Measurements from ENCODE around the gene EIF3J. TPM values are rescaled to one million over a fixed set of nuclear protein-coding genes. Genes with fewer than 3 reads are reported as not detected.

The EIF3J gene
- total and polyA plus RNA-seq, 2 donors from 2014 or later = 49.8 to 69.1 TPM

- DNase-seq (no peak), FAIRE-seq (no peak)
- intact Hi-C loops (cut with DNase I) = no loop called here
- Histone ChIP-seq H3K27ac (ENCODE audit: low read depth in 2 of 2, low read length in 2 of 2) (no peak overlapping the region), H3K9ac (ENCODE audit: low read length in 3 of 3) (no peak overlapping the region), H3K36me3 (ENCODE audit: control insufficient read depth in 2 of 3, insufficient read depth in 3 of 3, low read length in 3 of 3) (peaks cover 0 to 23% (median 13%) of the 10 kb centered on the region in 3 donors), H3K9me3 (ENCODE audit: control insufficient read depth in 2 of 3, insufficient read depth in 1 of 3, low read length in 3 of 3) (no peaks in the 10 kb centered on the region), H3K4me3 (ENCODE audit: low read length in 3 of 3) (no peak overlapping the region), H3K4me1 (ENCODE audit: control insufficient read depth in 2 of 3, insufficient read depth in 2 of 3, low read depth in 1 of 3, low read length in 3 of 3) (no peaks in the 10 kb centered on the region), H3K27me3 (ENCODE audit: control insufficient read depth, insufficient read depth, low read length) (no peaks in the 10 kb centered on the region)
- TF ChIP-seq, protein P1, sequence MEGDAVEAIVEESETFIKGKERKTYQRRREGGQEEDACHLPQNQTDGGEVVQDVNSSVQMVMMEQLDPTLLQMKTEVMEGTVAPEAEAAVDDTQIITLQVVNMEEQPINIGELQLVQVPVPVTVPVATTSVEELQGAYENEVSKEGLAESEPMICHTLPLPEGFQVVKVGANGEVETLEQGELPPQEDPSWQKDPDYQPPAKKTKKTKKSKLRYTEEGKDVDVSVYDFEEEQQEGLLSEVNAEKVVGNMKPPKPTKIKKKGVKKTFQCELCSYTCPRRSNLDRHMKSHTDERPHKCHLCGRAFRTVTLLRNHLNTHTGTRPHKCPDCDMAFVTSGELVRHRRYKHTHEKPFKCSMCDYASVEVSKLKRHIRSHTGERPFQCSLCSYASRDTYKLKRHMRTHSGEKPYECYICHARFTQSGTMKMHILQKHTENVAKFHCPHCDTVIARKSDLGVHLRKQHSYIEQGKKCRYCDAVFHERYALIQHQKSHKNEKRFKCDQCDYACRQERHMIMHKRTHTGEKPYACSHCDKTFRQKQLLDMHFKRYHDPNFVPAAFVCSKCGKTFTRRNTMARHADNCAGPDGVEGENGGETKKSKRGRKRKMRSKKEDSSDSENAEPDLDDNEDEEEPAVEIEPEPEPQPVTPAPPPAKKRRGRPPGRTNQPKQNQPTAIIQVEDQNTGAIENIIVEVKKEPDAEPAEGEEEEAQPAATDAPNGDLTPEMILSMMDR (IDR thresholded peaks at IDR 0.05; ENCODE audit: borderline replicate concordance, extremely low read depth, insufficient read depth) = no peak
Measured at GRCh38 chr15:44580105-44580504, 43.2 kb downstream of the EIF3J start.

GRCh38 chr15:44584162-44584749 lies 47.3 kb downstream of the EIF3J start:
- peak in 1 of 5 donors; percentile 24 for DNase-seq
- H3K4me1 ChIP-seq (ENCODE audit: control insufficient read depth in 2 of 3, insufficient read depth in 2 of 3, low read depth in 1 of 3, low read length in 3 of 3) = no peaks in the 10 kb centered on the region
- no peak overlapping the region for H3K4me3 ChIP-seq (ENCODE audit: low read length in 3 of 3)
- H3K9ac ChIP-seq (ENCODE audit: low read length in 3 of 3) = no peak overlapping the region
- H3K27me3 ChIP-seq (ENCODE audit: control insufficient read depth, insufficient read depth, low read length) = no peaks in the 10 kb centered on the region
- peaks cover 3 to 38% (median 20%) of the 10 kb centered on the region in 3 donors for H3K36me3 ChIP-seq (ENCODE audit: control insufficient read depth in 2 of 3, insufficient read depth in 3 of 3, low read length in 3 of 3)
- H3K27ac ChIP-seq (ENCODE audit: low read depth in 2 of 2, low read length in 2 of 2) = no peak overlapping the region
- no peak for FAIRE-seq
- TF ChIP-seq, protein P1 (IDR thresholded peaks at IDR 0.05; ENCODE audit: borderline replicate concordance, extremely low read depth, insufficient read depth) = peak; percentile 9
- no peaks in the 10 kb centered on the region for H3K9me3 ChIP-seq (ENCODE audit: control insufficient read depth in 2 of 3, insufficient read depth in 1 of 3, low read length in 3 of 3)
- intact Hi-C loops (cut with DNase I) = no loop called here

- no peak for DNase-seq
- Histone ChIP-seq H3K27me3 (ENCODE audit: control insufficient read depth, insufficient read depth, low read length) (no peaks in the 10 kb centered on the region), H3K9ac (ENCODE audit: low read length in 3 of 3) (no peak overlapping the region), H3K27ac (ENCODE audit: low read depth in 2 of 2, low read length in 2 of 2) (no peak overlapping the region), H3K9me3 (ENCODE audit: control insufficient read depth in 2 of 3, insufficient read depth in 1 of 3, low read length in 3 of 3) (no peaks in the 10 kb centered on the region), H3K4me1 (ENCODE audit: control insufficient read depth in 2 of 3, insufficient read depth in 2 of 3, low read depth in 1 of 3, low read length in 3 of 3) (no peaks in the 10 kb centered on the region), H3K4me3 (ENCODE audit: low read length in 3 of 3) (no peak overlapping the region), H3K36me3 (ENCODE audit: control insufficient read depth in 2 of 3, insufficient read depth in 3 of 3, low read length in 3 of 3) (peaks cover 6 to 43% (median 29%) of the 10 kb centered on the region in 3 donors)
- intact Hi-C loops (cut with DNase I) = no loop called here
- FAIRE-seq = no peak
- TF ChIP-seq, protein P1 (IDR thresholded peaks at IDR 0.05; ENCODE audit: borderline replicate concordance, extremely low read depth, insufficient read depth) = no peak
Measured at GRCh38 chr15:44585633-44586032, 48.7 kb downstream of the EIF3J start.

- H3K27me3 ChIP-seq (ENCODE audit: control insufficient read depth, insufficient read depth, low read length) = no peaks in the 10 kb centered on the region
- H3K9ac ChIP-seq (ENCODE audit: low read length in 3 of 3) = no peak overlapping the region
- FAIRE-seq (no peak), DNase-seq (no peak)
- H3K9me3 ChIP-seq (ENCODE audit: control insufficient read depth in 2 of 3, insufficient read depth in 1 of 3, low read length in 3 of 3) = no peaks in the 10 kb centered on the region
- no peaks in the 10 kb centered on the region for H3K4me1 ChIP-seq (ENCODE audit: control insufficient read depth in 2 of 3, insufficient read depth in 2 of 3, low read depth in 1 of 3, low read length in 3 of 3)
- no peak overlapping the region for H3K4me3 ChIP-seq (ENCODE audit: low read length in 3 of 3)
- no peak overlapping the region for H3K27ac ChIP-seq (ENCODE audit: low read depth in 2 of 2, low read length in 2 of 2)
- TF ChIP-seq, protein P1 (IDR thresholded peaks at IDR 0.05; ENCODE audit: borderline replicate concordance, extremely low read depth, insufficient read depth) = no peak
- intact Hi-C loops (cut with DNase I) = no loop called here
- peaks cover 8 to 49% (median 38%) of the 10 kb centered on the region in 3 donors for H3K36me3 ChIP-seq (ENCODE audit: control insufficient read depth in 2 of 3, insufficient read depth in 3 of 3, low read length in 3 of 3)
Measured at GRCh38 chr15:44588541-44588940, 51.6 kb downstream of the EIF3J start.
